Testis (tissue), 3 donors: ENCODE measurements around the gene SLC52A3. TPM values are rescaled to one million over a fixed set of nuclear protein-coding genes. Genes with fewer than 3 reads are reported as not detected.

Source experiments
- DNase-seq: peaks from one replicate; pipeline ENCODE4 v3.0.0-alpha.2; 2019
- H3K27ac ChIP-seq, 2 donors: fragments of 200-600 bp; sonication (generic); one replicate each; pipeline ENCODE4 v1.5.1; 2019
- H3K27me3 ChIP-seq: fragments of 200-600 bp; sonication (generic); one replicate; pipeline ENCODE4 v1.5.1; 2019
- H3K36me3 ChIP-seq: fragments of 200-600 bp; sonication (generic); one replicate; pipeline ENCODE4 v1.5.1; 2017; ENCODE audit warnings: low read depth; ENCODE audit errors: missing control alignments
- H3K4me1 ChIP-seq: fragments of 200-600 bp; sonication (generic); one replicate; pipeline ENCODE4 v1.5.1; 2019
- H3K4me3 ChIP-seq, 2 donors: fragments of 200-600 bp; sonication (generic); one replicate each; pipeline ENCODE4 v1.5.1; 2017 to 2019
- H3K9me3 ChIP-seq: fragments of 200-600 bp; sonication (generic); one replicate; pipeline ENCODE4 v1.5.1; 2017
- POLR2A ChIP-seq: fragments of 450-650 bp; IDR thresholded peaks from one replicate; pipeline ENCODE4 v1.6.1; 2017; ENCODE audit warnings: antibody characterized with exemption, mild to moderate bottlenecking, moderate library complexity
- WGBS, 2 donors: methylation state at CpG; one replicate each; pipeline ENCODE4 v1.1.5; 2018; 5-methylcytosine and 5-hydroxymethylcytosine counted together
- intact Hi-C: fragments of 100-400 bp; cut with DNase I; formaldehyde crosslinking; loops from one replicate; pipeline ENCODE4 v1.15.1; 2023; ENCODE audit warnings: low total_unique reads
- polyA plus RNA-seq: library from polyadenylated mRNA; stranded (reverse); fragments of 350-450 nt; fragmentation: Illumina TruSeq; extraction: RNeasy Lipid Tissue Mini Kit (QIAGEN cat#74804); gene quantifications from one replicate; pipeline ENCODE4 v1.2.3, GENCODE V29; 2014; ENCODE audit warnings: low read depth, low replicate concordance; ENCODE audit not compliant: insufficient read depth
- total RNA-seq, 2 donors: library from RNA; depleted of rRNA; stranded (reverse); fragments of >200 nt; gene quantifications; one replicate each; pipeline ENCODE4 v1.2.3, GENCODE V29; 2016
- TF ChIP-seq, protein P1 (sequence below), 3 experiments: fragments of 450-650 bp in 2 of 3; fragments of 200-600 bp in 1 of 3; sonication (generic) in 1 of 3; IDR thresholded peaks; one replicate each; pipeline ENCODE4 v1.5.1; 2016 to 2019; ENCODE audit warnings: antibody characterized with exemption in 3 of 3, mild to moderate bottlenecking in 2 of 3, moderate library complexity in 1 of 3

SLC52A3 gene
- total and polyA plus RNA-seq, 3 donors from 2014 or later: 130 to 247 (median 187) TPM

DNA sequence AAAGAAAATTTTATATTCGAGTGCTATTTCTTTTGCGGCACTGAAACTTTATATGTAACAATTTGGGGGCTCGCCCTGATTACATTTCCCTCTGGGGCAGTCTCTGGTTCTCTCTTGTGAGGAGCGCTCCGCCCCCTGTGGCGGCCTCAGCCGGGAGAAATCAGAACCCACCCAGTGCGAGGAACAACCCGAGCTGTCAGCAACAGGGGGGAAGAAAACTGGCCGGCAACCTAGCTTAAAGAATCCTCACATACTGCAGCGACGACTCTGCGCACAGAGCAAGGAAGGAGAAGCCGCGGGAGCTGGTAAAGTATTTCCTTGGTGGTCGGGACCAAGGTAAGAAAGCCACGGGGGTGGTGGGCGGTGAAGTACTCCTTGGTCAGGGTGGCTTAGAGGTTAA is 23.9 kb upstream of the SLC52A3 start:
- WGBS, 2 donors: 69 to 81% methylated on average over 18 of the region's 18 CpGs
- intact Hi-C loops: no loop called here
- H3K4me3 ChIP-seq: no peak overlapping the region
- no peaks in the 10 kb centered on the region for H3K9me3 ChIP-seq
- no peaks in the 10 kb centered on the region for H3K27me3 ChIP-seq
- no peak overlapping the region for H3K27ac ChIP-seq
- H3K4me1 ChIP-seq: no peaks in the 10 kb centered on the region
- no peak for DNase-seq
- TF ChIP-seq, protein P1, sequence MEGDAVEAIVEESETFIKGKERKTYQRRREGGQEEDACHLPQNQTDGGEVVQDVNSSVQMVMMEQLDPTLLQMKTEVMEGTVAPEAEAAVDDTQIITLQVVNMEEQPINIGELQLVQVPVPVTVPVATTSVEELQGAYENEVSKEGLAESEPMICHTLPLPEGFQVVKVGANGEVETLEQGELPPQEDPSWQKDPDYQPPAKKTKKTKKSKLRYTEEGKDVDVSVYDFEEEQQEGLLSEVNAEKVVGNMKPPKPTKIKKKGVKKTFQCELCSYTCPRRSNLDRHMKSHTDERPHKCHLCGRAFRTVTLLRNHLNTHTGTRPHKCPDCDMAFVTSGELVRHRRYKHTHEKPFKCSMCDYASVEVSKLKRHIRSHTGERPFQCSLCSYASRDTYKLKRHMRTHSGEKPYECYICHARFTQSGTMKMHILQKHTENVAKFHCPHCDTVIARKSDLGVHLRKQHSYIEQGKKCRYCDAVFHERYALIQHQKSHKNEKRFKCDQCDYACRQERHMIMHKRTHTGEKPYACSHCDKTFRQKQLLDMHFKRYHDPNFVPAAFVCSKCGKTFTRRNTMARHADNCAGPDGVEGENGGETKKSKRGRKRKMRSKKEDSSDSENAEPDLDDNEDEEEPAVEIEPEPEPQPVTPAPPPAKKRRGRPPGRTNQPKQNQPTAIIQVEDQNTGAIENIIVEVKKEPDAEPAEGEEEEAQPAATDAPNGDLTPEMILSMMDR (IDR thresholded peaks at IDR 0.05): no peak
- TF ChIP-seq POLR2A: no peak
- H3K36me3 ChIP-seq: no peaks in the 10 kb centered on the region

DNA sequence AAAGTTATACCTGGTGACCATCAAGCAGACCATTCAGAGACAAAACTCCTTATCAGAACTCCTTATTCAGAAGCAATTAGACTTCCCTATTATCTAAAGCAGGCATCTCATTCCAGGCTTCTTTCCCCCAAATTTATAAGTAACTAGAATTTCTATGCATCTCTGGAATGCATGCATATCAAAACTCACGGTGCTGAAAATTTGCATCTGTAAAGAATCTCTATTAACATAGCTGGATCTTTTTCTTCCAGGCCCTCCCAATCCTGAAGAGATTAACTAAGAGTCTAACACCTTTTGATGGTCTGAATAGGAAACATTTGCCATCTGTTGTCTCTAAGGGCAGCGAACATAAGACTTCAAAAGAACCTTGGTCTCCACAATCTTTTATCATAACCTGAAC is 22.8 kb upstream of the SLC52A3 start:
- TF ChIP-seq, protein P1 (IDR thresholded peaks at IDR 0.05): no peak
- no peak for TF ChIP-seq POLR2A
- WGBS, 2 donors: 64 to 65% methylated on average over 2 of the region's 2 CpGs

DNA sequence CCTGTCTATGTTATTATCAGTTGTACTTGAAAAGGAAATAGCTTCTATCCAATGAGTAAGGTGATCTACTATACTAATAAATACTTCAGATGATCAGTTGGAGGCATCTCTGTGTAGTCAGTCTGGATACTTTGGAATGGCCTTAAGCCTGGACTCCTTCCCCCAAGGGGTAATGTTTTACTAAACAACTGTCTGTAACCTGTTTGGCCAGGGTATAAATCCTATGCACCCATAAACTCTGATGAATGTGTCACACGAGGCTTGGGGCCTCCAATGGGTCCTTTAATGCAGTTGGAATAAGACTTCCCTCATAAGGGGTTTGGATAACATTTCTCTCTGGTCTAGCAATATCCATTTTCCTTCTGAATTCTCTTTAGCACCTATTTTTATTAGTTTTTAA is 19.5 kb upstream of the SLC52A3 start:
- 45 to 68% methylated on average over 1 of the region's 1 CpG for WGBS, 2 donors
- Histone ChIP-seq H3K27ac (no peak overlapping the region), H3K4me3 (no peak overlapping the region), H3K36me3 (no peaks in the 10 kb centered on the region), H3K9me3 (no peaks in the 10 kb centered on the region), H3K4me1 (no peaks in the 10 kb centered on the region), H3K27me3 (no peaks in the 10 kb centered on the region)
- TF ChIP-seq, protein P1 (IDR thresholded peaks at IDR 0.05): no peak
- no peak for TF ChIP-seq POLR2A
- intact Hi-C loops: no loop called here
- no peak for DNase-seq

More for the DNA sequence above, 22.8 kb upstream of the SLC52A3 start:
- no peak for DNase-seq
- Histone ChIP-seq H3K27me3 (no peaks in the 10 kb centered on the region), H3K9me3 (no peaks in the 10 kb centered on the region), H3K4me3 (no peak overlapping the region), H3K27ac (no peak overlapping the region), H3K36me3 (no peaks in the 10 kb centered on the region), H3K4me1 (no peaks in the 10 kb centered on the region)
- intact Hi-C loops: no loop called here

DNA sequence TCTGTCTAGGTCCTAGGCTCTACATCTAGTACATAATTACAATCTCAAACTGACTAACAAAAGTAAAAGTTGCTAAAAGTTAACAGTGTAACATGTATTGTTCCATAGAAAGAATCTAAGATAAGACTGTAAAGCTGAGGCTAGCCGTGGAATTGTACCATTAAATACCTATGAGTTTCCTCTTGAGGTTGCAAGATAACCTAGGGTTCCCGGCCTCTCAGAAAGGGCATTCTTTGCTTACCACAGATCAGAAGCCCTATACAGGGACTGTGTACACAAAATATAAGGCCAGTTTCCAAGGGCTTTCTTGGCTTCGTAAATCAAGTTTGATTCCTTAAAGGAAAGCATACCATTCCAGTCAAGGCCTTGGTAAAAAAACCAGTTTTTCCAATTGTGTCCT is 11.5 kb upstream of the SLC52A3 start:
- H3K4me1 ChIP-seq: peaks cover 5% of the 10 kb centered on the region
- H3K9me3 ChIP-seq: no peaks in the 10 kb centered on the region
- H3K27me3 ChIP-seq: no peaks in the 10 kb centered on the region
- DNase-seq: no peak
- H3K27ac ChIP-seq: peak overlapping the region in 1 of 2 donors; percentile 55
- WGBS, 2 donors: 55% methylated on average over 3 of the region's 3 CpGs
- H3K4me3 ChIP-seq: no peak overlapping the region
- H3K36me3 ChIP-seq: no peaks in the 10 kb centered on the region
- no peak for TF ChIP-seq POLR2A
- TF ChIP-seq, protein P1 (IDR thresholded peaks at IDR 0.05): no peak
- intact Hi-C loops: no loop called here

DNA sequence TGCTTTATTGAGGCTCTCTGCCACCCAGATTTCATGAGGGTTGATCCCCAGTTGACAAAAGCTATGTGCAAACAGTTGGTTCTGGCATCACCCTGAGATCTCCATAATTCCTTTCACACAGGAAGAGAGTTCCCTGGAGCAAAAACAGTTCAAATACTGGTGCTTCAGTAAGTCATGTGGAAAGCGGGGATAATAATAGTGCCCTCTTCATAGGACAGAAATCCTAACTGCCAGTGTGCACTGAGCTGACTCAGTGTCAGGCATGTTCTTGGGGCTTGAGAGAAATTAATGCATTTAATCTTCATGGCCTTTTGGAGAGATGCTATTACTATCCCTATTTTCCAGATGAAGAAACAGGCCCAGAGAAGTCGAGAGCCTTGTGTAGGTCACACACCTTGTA is 7.9 kb upstream of the SLC52A3 start:
- no peak for DNase-seq
- peaks cover 5% of the 10 kb centered on the region for H3K4me1 ChIP-seq
- no peaks in the 10 kb centered on the region for H3K9me3 ChIP-seq
- no peaks in the 10 kb centered on the region for H3K27me3 ChIP-seq
- H3K27ac ChIP-seq: no peak overlapping the region
- WGBS, 2 donors: 78 to 82% methylated on average over 2 of the region's 2 CpGs
- H3K36me3 ChIP-seq: no peaks in the 10 kb centered on the region
- intact Hi-C loops: no loop called here
- peak overlapping the region in 1 of 2 donors; percentile 58 for H3K4me3 ChIP-seq
- TF ChIP-seq POLR2A: no peak
- TF ChIP-seq, protein P1 (IDR thresholded peaks at IDR 0.05): no peak
